A673 (cell line): Measurements from ENCODE around the gene AGPAT2.

ENCODE experiments used
- CTCF ChIP-seq: fragments of 300-800, 200-600 bp; sonication (generic); conservative IDR thresholded peaks from 2 replicates; pipeline ENCODE4 v1.5.1; 2017; ENCODE audit warnings: low read depth, mild to moderate bottlenecking, antibody characterized with exemption, low read length, moderate library complexity, mixed read lengths
- EZH2 ChIP-seq: fragments of 200-600 bp; sonication (generic); IDR thresholded peaks from 2 replicates; pipeline ENCODE4 v1.6.1; 2017; ENCODE audit warnings: borderline replicate concordance, low read depth, mild to moderate bottlenecking, mixed read lengths, antibody characterized with exemption, low read length; ENCODE audit not compliant: poor library complexity, severe bottlenecking

GRCh38 chr9:136643596-136644342, 43.5 kb downstream of the AGPAT2 start:
- no peak for TF ChIP-seq EZH2
- TF ChIP-seq CTCF = no peak
